Caco-2 (cell line): Measurements from ENCODE around the gene CAPG. TPM values are rescaled to one million over a fixed set of nuclear protein-coding genes. Genes with fewer than 3 reads are reported as not detected.
A peak's percentile ranks its signal among the peaks of the same experiment; 100 is the strongest.

ENCODE experiments used
- BruUV-seq: library from RNA; stranded (reverse); fragments of 400-500 nt; replicated peaks from 2 replicates; lab custom pipeline; 2021; lab: Mats Ljungman, UMichigan
- CTCF ChIA-PET: fragments of 300-600 bp; sonication (Branson Sonifier 250); formaldehyde crosslinking; loops from one replicate; lab custom pipeline; 2022; ENCODE audit warnings: antibody characterized with exemption; lab: Charles Lee
- POLR2A ChIA-PET: fragments of 300-600 bp; sonication (Branson Sonifier 250); formaldehyde crosslinking; loops from one replicate; lab custom pipeline; 2022; ENCODE audit warnings: antibody characterized with exemption; lab: Charles Lee
- DNase-seq, 2 experiments: peaks; one replicate each; pipeline versions ENCODE4 v3.0.0 to v3.0.0-alpha.2; 2020 to 2022
- H3K27me3 ChIP-seq: replicated peaks from 2 replicates; pipeline ENCODE4 v1.6.0; 2011; ENCODE audit warnings: low read length; ENCODE audit not compliant: control insufficient read depth, insufficient read depth
- H3K36me3 ChIP-seq: 2 replicates; pipeline ENCODE4 v1.5.1; 2011; ENCODE audit warnings: low read length; ENCODE audit not compliant: control insufficient read depth, insufficient read depth
- H3K4me1 ChIP-seq: fragments of 250-450 bp; sonication (Bioruptor Pico); 2 replicates; pipeline ENCODE4 v1.5.1; 2020; ENCODE audit warnings: mild to moderate bottlenecking
- H3K4me3 ChIP-seq: 2 replicates; pipeline ENCODE4 v1.5.1; 2011; ENCODE audit warnings: low read depth, mild to moderate bottlenecking, control low read depth, low read length
- H3K9me3 ChIP-seq: fragments of 250-450 bp; sonication (Bioruptor Pico); 2 replicates; pipeline ENCODE4 v1.5.1; 2020; ENCODE audit warnings: mild to moderate bottlenecking, moderate library complexity
- H3K27ac Mint-ChIP-seq: one replicate; pipeline ENCODE4 v1.8.0; 2022; ENCODE audit warnings: mixed read lengths; ENCODE audit not compliant: unreplicated experiment
- H3K27me3 Mint-ChIP-seq: one replicate; pipeline ENCODE4 v1.8.0; 2022; ENCODE audit warnings: mixed read lengths; ENCODE audit not compliant: insufficient read depth, unreplicated experiment
- H3K36me3 Mint-ChIP-seq: one replicate; pipeline ENCODE4 v1.8.0; 2022; ENCODE audit warnings: mild to moderate bottlenecking, mixed read lengths; ENCODE audit not compliant: insufficient read depth, unreplicated experiment
- H3K4me1 Mint-ChIP-seq: one replicate; pipeline ENCODE4 v1.8.0; 2022; ENCODE audit warnings: low read depth, mixed read lengths; ENCODE audit not compliant: unreplicated experiment
- H3K4me3 Mint-ChIP-seq: one replicate; pipeline ENCODE4 v1.8.0; 2022; ENCODE audit warnings: mild to moderate bottlenecking, moderate library complexity, mixed read lengths; ENCODE audit not compliant: unreplicated experiment
- H3K9me3 Mint-ChIP-seq: one replicate; pipeline ENCODE4 v1.8.0; 2022; ENCODE audit warnings: mixed read lengths; ENCODE audit not compliant: unreplicated experiment
- intact Hi-C: fragments of 100-400 bp; cut with micrococcal nuclease; formaldehyde crosslinking; loops from one replicate; pipeline ENCODE4 v1.10.0; 2022; ENCODE audit not compliant: unreplicated experiment
- total RNA-seq: library from RNA; stranded (reverse); gene quantifications from 2 replicates; pipeline ENCODE4 v1.2.3, GENCODE V29; 2022
- TF ChIP-seq, protein P1 (sequence below), 2 experiments: fragments of 200-600 bp in 1 of 2; IDR thresholded peaks; 1 replicate in 1 of 2; 2 replicates in 1 of 2; pipeline versions ENCODE4 v1.5.1 to v1.8.0; 2011 to 2022; ENCODE audit warnings: antibody characterized with exemption in 1 of 2, control low read depth in 1 of 2, inconsistent platforms in 1 of 2, low read depth in 1 of 2, low read length in 1 of 2, mild to moderate bottlenecking in 1 of 2, moderate library complexity in 1 of 2; ENCODE audit not compliant: insufficient read depth in 1 of 2, severe bottlenecking in 1 of 2, unreplicated experiment in 1 of 2

Gene CAPG
- total RNA-seq, 1 experiment from 2014 or later = 10.0 TPM

DNA sequence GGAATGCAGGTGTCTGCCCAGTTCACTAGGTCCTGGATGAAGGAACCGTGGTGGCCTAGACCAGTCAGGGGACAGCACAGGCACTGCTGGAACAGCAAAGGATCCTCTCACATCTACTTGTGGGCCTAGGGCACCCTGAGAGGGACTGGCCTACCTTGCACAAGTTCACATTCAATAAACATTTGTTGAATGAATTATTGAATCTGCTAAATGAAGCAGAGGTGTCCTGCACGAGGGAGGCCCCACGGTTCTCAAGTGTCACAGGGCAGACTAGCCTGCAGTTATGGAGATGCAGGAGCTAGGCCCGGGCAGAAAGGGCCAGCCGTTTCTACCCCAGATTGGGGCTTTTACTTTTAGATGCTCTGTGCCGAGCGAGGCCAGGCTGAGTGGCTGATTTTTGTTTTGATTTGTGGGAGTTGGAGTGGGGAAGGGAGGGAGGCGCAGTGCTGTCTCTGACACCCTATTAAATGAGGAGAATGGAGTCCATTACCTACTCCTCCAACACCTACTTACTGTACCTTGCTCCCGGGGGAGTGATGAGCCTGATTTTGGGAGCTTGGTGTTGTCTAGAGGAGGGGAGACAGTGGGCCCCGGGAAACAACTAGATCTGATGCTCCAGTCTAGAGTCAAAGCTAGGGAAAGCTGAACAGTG lies 26.8 kb upstream of the CAPG start:
- Histone ChIP-seq H3K4me1 (peaks cover 18% of the 10 kb centered on the region), H3K36me3 (no peaks in the 10 kb centered on the region), H3K27me3 (no peaks in the 10 kb centered on the region), H3K9me3 (no peaks in the 10 kb centered on the region), H3K4me3 (no peak overlapping the region)
- POLR2A ChIA-PET = interaction anchor here (0.6 to 0.8 kb wide), 5 partner anchors 16 to 463 kb away, joined by 3 to 9 read pairs (median 7); no protein-coding TSS in a partner anchor
- intact Hi-C loops = no loop called here
- no peaks in the 10 kb centered on the region for H3K36me3 Mint-ChIP-seq
- no peak for DNase-seq
- CTCF ChIA-PET = interaction anchor here (0.6 to 1.0 kb wide), 3 partner anchors 9 to 149 kb away, joined by 3 to 4 read pairs (median 3); no protein-coding TSS in a partner anchor
- BruUV-seq = TSS peak; percentile 21
- TF ChIP-seq, protein P1, sequence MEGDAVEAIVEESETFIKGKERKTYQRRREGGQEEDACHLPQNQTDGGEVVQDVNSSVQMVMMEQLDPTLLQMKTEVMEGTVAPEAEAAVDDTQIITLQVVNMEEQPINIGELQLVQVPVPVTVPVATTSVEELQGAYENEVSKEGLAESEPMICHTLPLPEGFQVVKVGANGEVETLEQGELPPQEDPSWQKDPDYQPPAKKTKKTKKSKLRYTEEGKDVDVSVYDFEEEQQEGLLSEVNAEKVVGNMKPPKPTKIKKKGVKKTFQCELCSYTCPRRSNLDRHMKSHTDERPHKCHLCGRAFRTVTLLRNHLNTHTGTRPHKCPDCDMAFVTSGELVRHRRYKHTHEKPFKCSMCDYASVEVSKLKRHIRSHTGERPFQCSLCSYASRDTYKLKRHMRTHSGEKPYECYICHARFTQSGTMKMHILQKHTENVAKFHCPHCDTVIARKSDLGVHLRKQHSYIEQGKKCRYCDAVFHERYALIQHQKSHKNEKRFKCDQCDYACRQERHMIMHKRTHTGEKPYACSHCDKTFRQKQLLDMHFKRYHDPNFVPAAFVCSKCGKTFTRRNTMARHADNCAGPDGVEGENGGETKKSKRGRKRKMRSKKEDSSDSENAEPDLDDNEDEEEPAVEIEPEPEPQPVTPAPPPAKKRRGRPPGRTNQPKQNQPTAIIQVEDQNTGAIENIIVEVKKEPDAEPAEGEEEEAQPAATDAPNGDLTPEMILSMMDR (IDR thresholded peaks at IDR 0.05; ENCODE audit: insufficient read depth in 1 of 2, low read depth in 1 of 2, low read length in 1 of 2, severe bottlenecking in 1 of 2, unreplicated experiment in 1 of 2) = no peak
- no peaks in the 10 kb centered on the region for H3K9me3 Mint-ChIP-seq
- H3K27me3 Mint-ChIP-seq = no peaks in the 10 kb centered on the region
- peak overlapping the region; percentile 80 for H3K27ac Mint-ChIP-seq
- H3K4me3 Mint-ChIP-seq = peak overlapping the region; percentile 73
- peaks cover 6% of the 10 kb centered on the region for H3K4me1 Mint-ChIP-seq

GRCh38 chr2:85435981-85436835 lies 26.0 kb upstream of the CAPG start:
- Mint-ChIP-seq H3K9me3 (no peaks in the 10 kb centered on the region), H3K27me3 (no peaks in the 10 kb centered on the region), H3K36me3 (no peaks in the 10 kb centered on the region), H3K4me3 (peak overlapping the region; percentile 73), H3K27ac (no peak overlapping the region), H3K4me1 (peaks cover 6% of the 10 kb centered on the region)
- no TSS peak for BruUV-seq
- Histone ChIP-seq H3K4me3 (no peak overlapping the region), H3K4me1 (peaks cover 18% of the 10 kb centered on the region), H3K36me3 (no peaks in the 10 kb centered on the region), H3K27me3 (no peaks in the 10 kb centered on the region), H3K9me3 (no peaks in the 10 kb centered on the region)
- CTCF ChIA-PET = interaction anchor here (1.0 kb wide), 1 partner anchor 9 kb away, joined by 3 read pairs; no protein-coding TSS in a partner anchor
- POLR2A ChIA-PET = no interaction called here
- DNase-seq = no peak
- intact Hi-C loops = no loop called here
- TF ChIP-seq, protein P1 (IDR thresholded peaks at IDR 0.05; ENCODE audit: insufficient read depth in 1 of 2, low read depth in 1 of 2, low read length in 1 of 2, severe bottlenecking in 1 of 2, unreplicated experiment in 1 of 2) = no peak

- POLR2A ChIA-PET = no interaction called here
- peaks cover 6% of the 10 kb centered on the region for H3K4me1 Mint-ChIP-seq
Measured at GRCh38 chr2:85435220-85435958, 25.2 kb upstream of the CAPG start.

More at GRCh38 chr2:85435220-85435958, 25.2 kb upstream of the CAPG start:
- Mint-ChIP-seq H3K36me3 (no peaks in the 10 kb centered on the region), H3K4me3 (no peak overlapping the region), H3K27me3 (no peaks in the 10 kb centered on the region), H3K27ac (no peak overlapping the region), H3K9me3 (no peaks in the 10 kb centered on the region)
- H3K27me3 ChIP-seq = no peaks in the 10 kb centered on the region
- peaks cover 18% of the 10 kb centered on the region for H3K4me1 ChIP-seq
- CTCF ChIA-PET = interaction anchor here (0.6 kb wide), 1 partner anchor 29 kb away, joined by 4 read pairs; no protein-coding TSS in a partner anchor
- no peak overlapping the region for H3K4me3 ChIP-seq
- intact Hi-C loops = no loop called here
- no TSS peak for BruUV-seq
- DNase-seq = no peak
- TF ChIP-seq, protein P1 (IDR thresholded peaks at IDR 0.05; ENCODE audit: insufficient read depth in 1 of 2, low read depth in 1 of 2, low read length in 1 of 2, severe bottlenecking in 1 of 2, unreplicated experiment in 1 of 2) = no peak
- H3K9me3 ChIP-seq = no peaks in the 10 kb centered on the region
- H3K36me3 ChIP-seq = no peaks in the 10 kb centered on the region
